ENCODE data around the gene CRKL.

CRKL gene

DNA sequence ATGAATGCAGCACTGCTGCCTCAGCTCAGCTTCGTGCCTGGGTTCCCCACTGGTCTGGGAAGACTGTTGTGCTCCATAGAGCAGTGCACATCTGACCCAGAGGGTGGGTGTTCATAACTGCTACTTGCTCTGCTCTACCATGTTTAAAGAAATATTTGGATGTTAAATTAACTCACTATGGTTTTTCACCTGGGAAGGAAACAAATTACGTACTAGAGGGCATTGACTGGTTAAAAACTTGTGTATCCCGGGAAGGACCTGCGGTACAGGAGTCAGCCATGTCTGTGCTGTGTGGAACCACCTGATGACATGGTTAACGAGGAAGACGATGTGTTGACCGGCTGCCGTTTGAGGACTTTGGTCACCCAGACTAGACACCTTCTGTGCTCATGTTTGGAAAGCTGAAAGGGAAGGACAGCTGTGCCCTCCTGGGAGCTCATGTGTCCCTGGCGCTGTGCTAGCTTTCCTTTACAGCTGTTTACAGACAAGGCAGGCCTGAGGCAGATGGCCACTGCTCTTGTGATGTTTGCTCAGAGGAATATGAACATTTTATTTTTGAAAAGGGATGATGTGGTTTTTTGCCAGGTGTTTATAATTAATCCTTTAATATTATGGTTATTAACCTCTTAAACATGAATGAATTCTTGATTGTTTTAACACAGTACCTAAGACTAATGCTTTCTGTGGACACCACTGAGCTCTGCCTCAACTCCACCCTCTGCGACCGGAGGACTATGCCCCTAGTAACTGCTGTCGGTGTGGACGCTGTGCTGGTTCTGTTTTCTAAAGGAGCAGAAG lies 35.5 kb downstream of the CRKL start:
- peak in 1 of 2 experiments; percentile 63 for DNase-seq

- DNase-seq, result no peak
Observed at GRCh38 chr22:20953342-20953608, 36.1 kb downstream of the CRKL start.

DNA sequence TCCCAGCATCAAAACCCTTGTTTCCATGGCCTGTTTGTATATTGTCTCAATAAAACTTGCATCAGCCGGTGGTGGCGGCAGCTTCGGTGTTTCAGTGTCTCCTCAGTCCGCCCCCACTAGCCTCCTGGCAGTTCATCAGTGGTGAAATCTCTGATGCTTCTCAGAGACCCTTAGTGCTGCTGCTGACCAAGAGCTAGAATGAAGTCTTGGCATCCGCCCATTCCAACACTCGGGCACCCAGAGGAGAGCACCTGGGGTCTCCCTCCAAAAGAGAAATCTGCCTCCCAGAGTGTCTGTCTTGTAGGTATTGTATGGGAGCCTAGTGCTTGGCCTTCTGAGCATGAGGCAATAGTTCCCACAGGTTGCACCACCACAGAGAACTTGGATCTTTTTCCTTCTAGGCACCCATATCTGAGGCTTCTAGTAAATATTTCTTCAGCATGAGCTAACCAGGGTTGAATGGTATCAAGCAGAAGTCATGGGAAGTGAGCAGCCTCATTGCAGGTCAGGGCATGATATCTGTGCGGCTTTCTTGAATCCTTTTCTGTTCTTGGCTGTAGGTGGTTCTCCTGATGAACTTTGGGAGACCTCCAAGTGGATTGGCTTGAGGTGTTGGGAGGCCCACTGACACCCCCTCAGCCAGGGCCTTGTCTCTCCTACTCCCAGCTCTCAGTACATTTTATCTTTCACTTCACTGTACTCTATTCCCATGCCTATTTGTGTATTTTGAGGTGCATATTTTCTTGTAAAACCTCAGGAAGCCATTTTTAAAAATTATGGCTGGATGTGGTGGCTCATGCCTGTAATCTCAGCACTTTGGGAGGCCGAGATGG lies 36.7 kb downstream of the CRKL start:
- no peak for DNase-seq

DNA sequence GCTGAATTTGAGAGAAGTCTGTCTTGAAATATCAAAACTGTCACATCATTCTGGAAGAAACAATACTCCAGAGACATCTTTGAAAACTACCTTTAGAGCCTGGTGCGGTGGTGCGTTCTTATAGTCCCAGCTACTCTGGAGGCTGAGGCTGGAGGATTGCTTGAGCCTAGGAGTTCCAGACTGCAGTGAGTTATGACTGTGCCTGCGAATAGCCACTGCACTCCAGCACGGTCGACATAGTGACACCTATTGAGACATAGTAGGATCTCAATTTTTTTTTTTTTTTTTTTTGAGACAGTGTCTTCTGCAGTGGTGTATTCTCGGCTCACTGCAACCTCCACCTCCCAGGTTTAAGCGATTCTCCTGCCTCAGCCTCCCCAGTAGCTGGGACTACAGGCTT lies 38.3 kb downstream of the CRKL start:
- DNase-seq, result no peak

- peak in 1 of 2 experiments; percentile 38 for DNase-seq
Observed at GRCh38 chr22:20956258-20957101, 39.3 kb downstream of the CRKL start.

GRCh38 chr22:20957102-20957682 lies 40.0 kb downstream of the CRKL start:
- DNase-seq, result peak in 1 of 2 experiments; percentile 45

DNA sequence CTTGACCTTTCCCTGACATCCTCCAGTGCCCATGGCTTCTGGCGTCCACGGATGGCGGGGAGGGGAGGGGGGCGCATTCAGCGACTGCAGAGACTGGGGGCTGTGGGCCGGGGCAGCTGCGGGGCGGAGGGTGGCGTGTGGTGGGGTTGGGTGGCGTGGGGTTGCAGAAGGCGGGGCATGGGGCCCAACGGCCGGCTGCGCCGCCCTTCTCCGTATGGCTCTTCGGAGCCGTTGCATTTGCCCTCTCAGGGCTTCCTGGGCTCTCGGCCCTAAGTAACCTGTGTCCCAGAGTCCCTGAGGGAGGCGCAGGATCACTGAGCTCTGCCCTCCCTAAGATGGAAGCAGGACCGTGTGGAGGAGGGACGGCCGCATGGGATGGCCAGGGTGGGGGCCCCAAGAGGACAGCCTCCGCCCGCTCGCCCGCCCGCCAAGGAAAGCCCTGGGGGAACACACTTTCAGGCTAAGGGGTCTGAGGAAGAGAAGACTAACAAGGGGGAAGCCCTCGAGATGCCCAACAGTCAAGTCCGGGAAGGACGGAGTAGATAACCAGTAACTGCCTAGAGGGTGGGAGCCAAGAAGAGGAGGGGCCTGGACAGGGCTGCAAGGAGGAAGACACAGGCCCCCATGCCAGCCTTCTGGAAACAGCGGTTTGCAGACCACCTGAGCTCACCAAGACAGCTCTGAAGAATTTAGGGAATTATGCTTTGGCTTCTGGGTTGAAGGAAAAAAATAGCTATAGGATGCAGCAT lies 40.6 kb downstream of the CRKL start:
- DNase-seq, result peak in 1 of 2 experiments; percentile 62

- no peak for DNase-seq
Observed at GRCh38 chr22:20959578-20960461, 42.6 kb downstream of the CRKL start.

GRCh38 chr22:20960609-20961008 lies 43.4 kb downstream of the CRKL start:
- DNase-seq, result no peak

GRCh38 chr22:20962491-20962945 lies 45.3 kb downstream of the CRKL start:
- DNase-seq, result no peak

GRCh38 chr22:20963201-20964052 lies 46.2 kb downstream of the CRKL start:
- no peak for DNase-seq

GRCh38 chr22:20964090-20964798 lies 47.0 kb downstream of the CRKL start:
- no peak for DNase-seq

GRCh38 chr22:20964799-20965103 lies 47.5 kb downstream of the CRKL start:
- DNase-seq, result no peak

DNA sequence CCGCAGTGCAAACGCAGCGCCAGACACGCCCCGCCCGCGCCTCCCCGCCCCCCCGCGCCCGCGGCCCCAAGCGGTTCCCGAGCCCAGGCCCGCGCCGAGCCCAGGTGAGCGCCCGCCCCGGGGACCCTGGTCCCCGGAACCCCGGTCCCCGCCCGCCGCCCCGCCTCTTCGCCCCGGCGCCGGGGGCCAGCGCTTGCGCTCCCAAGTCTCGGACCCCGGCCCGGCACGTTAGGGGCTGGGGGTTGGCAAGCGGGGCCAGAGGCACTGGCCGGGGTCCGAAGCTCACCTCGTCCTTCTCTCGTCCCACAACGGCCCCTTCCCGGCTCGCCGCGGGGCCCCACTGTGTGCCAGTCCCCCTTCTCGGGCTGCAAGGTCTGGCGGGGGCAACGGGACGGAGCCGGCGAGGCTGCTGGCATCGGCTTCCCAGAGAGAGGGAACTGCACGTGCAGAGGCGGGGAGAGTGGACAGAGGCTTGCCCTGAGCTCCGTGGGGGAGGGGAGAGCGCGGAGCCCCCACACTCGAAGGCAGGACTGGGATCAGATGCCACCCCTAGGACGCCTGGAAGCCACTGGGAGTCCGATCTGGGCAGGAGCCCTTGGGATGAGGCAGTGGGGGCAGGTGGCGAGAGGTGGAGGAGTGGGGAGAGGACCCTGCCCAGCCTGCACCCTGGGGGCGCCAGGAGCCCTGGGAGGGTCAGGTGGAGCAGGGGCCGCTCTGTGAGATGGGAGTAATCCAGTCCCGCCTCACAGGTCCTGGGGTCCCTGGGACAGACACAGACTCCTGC lies 48.1 kb downstream of the CRKL start:
- DNase-seq, result no peak

- DNase-seq, result no peak
Observed at GRCh38 chr22:20965888-20966855, 49.0 kb downstream of the CRKL start.

GRCh38 chr22:20966883-20967696 lies 49.9 kb downstream of the CRKL start, which contains the start of gene AIFM3:
Gene AIFM3, plus strand, starts transcription at chr22:20967255. Its CDS starts 690 bp downstream, at chr22:20967945.
- no peak for DNase-seq

Measured in NCI-H526 (cell line).